Measurements from ENCODE around the gene CTNNA3.

Gene CTNNA3

DNA sequence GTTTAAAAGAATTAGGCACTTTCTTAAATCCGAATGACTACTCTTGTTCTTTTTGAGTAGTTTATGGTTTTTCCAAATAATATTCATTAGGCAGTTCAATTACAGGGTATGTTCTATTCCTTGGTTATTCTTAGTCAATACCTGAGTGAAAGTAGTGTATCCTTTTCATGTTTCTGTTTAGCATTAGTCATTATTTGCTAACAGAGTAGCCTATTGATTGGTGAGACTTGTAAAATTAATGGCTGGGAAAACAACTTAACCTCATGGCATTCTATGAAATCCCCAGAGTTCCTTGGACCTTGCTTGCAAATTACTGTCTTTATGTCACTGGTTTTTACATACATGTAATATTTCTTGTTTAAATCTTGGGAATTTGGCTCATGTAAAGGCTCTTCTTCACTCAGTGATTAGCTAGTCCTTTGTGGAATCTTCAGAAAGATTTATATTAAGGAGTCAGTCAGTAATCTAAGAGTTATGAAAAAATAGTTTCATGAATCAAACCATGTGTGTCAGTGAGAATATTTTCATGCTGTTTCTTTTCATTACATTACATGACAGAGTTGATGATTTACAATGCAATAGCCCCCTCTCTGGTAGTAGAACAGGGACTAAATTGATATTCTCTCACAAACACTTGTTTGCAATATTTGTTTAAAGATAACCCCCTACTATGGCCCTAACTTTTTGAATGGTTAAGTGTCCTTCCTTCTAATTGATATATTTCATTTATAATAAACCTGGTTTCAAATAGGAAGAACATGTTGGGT lies 851.6 kb downstream of the CTNNA3 start:
- H3K27ac Mint-ChIP-seq, result no peak overlapping the region
- H3K9me3 Mint-ChIP-seq, result peaks cover 0 to 4% of the 10 kb centered on the region in 2 donors
- no peak for DNase-seq
- no peak for ATAC-seq (replicated peaks)
- no peak overlapping the region for H3K4me3 Mint-ChIP-seq
- H3K4me1 Mint-ChIP-seq, result no peaks in the 10 kb centered on the region
- no peaks in the 10 kb centered on the region for H3K27me3 Mint-ChIP-seq
- no peaks in the 10 kb centered on the region for H3K36me3 Mint-ChIP-seq

DNA sequence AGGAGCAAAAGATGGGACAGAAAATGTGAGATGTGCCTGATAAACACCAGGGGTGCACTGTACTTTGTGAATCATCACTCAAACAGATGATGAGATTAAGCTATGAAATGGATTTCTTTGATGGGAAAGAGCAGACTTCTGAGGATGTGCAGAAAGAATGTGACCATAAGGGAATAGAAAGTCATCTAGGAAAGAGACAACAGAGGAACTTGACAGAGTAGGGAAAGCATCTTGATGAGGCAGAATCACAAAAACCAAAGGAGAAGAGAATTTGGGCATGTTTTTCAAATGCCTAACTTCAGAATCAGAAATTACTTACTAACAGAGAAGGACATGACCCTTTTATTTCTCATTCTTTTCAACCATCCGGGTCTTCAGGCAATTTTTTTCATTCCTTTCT lies 852.6 kb downstream of the CTNNA3 start:
- Mint-ChIP-seq H3K27me3 (no peaks in the 10 kb centered on the region), H3K36me3 (no peaks in the 10 kb centered on the region), H3K4me3 (no peak overlapping the region), H3K4me1 (no peaks in the 10 kb centered on the region), H3K27ac (no peak overlapping the region), H3K9me3 (peaks cover 0 to 4% of the 10 kb centered on the region in 2 donors)
- no peak for DNase-seq
- no peak for ATAC-seq (replicated peaks)

DNA sequence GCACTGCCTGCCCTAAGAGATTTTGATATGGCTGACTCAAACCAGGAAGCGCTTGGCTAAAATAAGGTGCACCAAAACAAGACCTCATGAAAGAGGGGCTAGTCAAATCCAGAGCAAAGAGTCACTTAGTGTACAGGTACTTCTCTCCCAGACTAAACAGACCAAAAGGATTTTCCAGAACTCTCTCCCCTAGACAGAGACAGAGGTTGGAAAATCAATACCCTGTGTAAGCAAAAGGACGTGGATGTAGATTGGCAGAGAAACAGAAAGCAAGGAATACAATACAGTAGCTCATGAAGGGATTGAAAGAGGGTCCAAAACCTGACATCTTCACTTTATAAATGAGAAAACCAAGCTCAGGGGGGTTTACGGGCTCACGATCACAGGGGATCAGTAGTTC lies 853.1 kb downstream of the CTNNA3 start:
- no peak for DNase-seq
- H3K27ac Mint-ChIP-seq, result no peak overlapping the region
- no peak overlapping the region for H3K4me3 Mint-ChIP-seq
- peaks cover 0 to 4% of the 10 kb centered on the region in 2 donors for H3K9me3 Mint-ChIP-seq
- no peaks in the 10 kb centered on the region for H3K36me3 Mint-ChIP-seq
- ATAC-seq (replicated peaks), result no peak
- no peaks in the 10 kb centered on the region for H3K27me3 Mint-ChIP-seq
- no peaks in the 10 kb centered on the region for H3K4me1 Mint-ChIP-seq

- Mint-ChIP-seq H3K4me3 (no peak overlapping the region), H3K36me3 (no peaks in the 10 kb centered on the region), H3K4me1 (no peaks in the 10 kb centered on the region), H3K27ac (no peak overlapping the region), H3K9me3 (peaks cover 1 to 4% of the 10 kb centered on the region in 2 donors), H3K27me3 (no peaks in the 10 kb centered on the region)
- DNase-seq (no peak), ATAC-seq (replicated peaks) (no peak)
Measured at GRCh38 chr10:66842371-66842770, 853.6 kb downstream of the CTNNA3 start.

DNA sequence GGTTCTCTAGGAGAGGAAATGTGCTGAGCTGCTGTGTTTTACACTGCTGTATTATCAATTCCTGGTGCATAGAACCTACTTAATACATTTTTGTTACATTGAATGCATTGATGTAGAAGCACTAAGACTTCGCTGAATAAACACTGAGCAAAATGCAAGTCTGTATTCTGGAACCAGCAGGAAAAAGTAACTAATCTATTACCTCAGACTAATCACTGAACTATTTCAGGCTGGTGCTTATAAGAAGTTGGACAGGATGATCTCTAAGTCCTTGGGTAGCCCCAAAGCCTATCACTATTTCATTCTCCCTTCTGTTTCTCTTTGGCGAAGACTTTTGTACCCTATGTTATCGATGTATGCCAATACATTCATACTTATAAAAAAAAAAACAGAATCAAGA lies 857.3 kb downstream of the CTNNA3 start:
- no peak overlapping the region for H3K27ac Mint-ChIP-seq
- H3K36me3 Mint-ChIP-seq, result no peaks in the 10 kb centered on the region
- DNase-seq (no peak), ATAC-seq (replicated peaks) (no peak)
- no peaks in the 10 kb centered on the region for H3K27me3 Mint-ChIP-seq
- peaks cover 1 to 4% of the 10 kb centered on the region in 2 donors for H3K9me3 Mint-ChIP-seq
- H3K4me3 Mint-ChIP-seq, result no peak overlapping the region
- no peaks in the 10 kb centered on the region for H3K4me1 Mint-ChIP-seq

DNA sequence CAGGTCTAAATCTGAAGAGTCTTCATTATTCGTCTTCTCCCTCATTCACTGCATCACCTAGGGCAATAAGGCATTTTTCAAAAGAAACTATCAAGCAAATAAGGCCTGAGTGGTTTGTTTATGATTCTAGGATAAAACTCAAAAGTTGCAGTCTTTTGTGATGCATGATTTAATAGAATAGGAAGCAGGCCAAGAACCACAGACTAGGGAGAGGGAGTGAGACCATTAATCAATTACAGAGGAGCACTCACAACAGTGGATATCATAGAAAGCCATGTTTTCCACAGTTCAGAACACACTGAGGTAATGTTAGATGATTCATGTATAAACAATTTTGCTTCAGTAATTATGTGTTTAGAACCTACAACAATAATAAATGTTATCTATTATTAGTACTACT lies 858.0 kb downstream of the CTNNA3 start:
- no peak for ATAC-seq (replicated peaks)
- Mint-ChIP-seq H3K27me3 (no peaks in the 10 kb centered on the region), H3K27ac (no peak overlapping the region), H3K4me3 (no peak overlapping the region), H3K4me1 (no peaks in the 10 kb centered on the region), H3K36me3 (no peaks in the 10 kb centered on the region), H3K9me3 (peaks cover 1 to 4% of the 10 kb centered on the region in 2 donors)
- DNase-seq, result no peak

GRCh38 chr10:66837335-66837734 lies 858.7 kb downstream of the CTNNA3 start:
- Mint-ChIP-seq H3K27ac (no peak overlapping the region), H3K36me3 (no peaks in the 10 kb centered on the region), H3K4me3 (no peak overlapping the region), H3K9me3 (peaks cover 1 to 4% of the 10 kb centered on the region in 2 donors), H3K4me1 (no peaks in the 10 kb centered on the region), H3K27me3 (no peaks in the 10 kb centered on the region)
- no peak for ATAC-seq (replicated peaks)
- no peak for DNase-seq

GRCh38 chr10:66836771-66837170 lies 859.2 kb downstream of the CTNNA3 start:
- Mint-ChIP-seq H3K9me3 (peaks cover 0 to 1% of the 10 kb centered on the region in 2 donors), H3K4me1 (no peaks in the 10 kb centered on the region), H3K36me3 (no peaks in the 10 kb centered on the region), H3K27ac (no peak overlapping the region), H3K4me3 (no peak overlapping the region), H3K27me3 (no peaks in the 10 kb centered on the region)
- no peak for DNase-seq
- no peak for ATAC-seq (replicated peaks)

DNA sequence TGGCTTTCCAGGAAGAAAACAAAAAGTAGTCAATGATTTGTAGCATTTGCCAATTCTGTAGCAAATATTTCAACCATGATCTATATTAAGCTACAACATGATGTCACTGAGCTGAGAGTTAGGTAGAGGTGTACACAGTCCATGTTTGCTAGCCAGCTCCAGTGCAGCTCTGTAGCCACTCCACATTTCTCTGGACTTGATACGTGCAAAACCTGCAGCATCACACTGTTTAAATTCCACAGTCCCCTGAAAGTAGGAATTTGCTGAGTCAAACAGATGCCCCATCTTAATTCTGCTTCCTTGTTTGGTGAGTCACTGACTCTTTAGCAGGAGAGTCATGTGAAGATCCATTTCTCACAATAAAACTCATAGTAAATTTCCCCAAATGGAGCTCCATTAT lies 859.9 kb downstream of the CTNNA3 start:
- no peak overlapping the region for H3K27ac Mint-ChIP-seq

DNA sequence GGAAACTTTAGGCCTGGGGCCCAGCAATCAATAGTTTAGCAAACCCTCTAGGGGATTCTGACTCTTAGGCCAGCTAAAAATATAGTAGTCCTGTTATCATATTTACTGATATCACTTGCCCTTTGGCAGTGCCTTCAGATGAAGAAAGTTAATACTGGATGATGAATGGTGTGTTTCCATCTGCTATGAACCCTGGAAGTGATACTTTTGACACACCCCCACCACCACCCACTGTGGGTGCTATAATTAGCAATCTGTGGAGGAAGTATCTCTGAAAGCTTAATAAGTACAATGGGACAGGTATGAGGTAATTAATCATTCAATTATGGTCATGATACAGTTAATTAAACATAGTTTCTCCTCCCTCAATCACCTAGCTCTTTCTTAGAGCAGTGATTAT lies 860.6 kb downstream of the CTNNA3 start:
- Mint-ChIP-seq H3K36me3 (no peaks in the 10 kb centered on the region), H3K4me1 (no peaks in the 10 kb centered on the region), H3K27me3 (no peaks in the 10 kb centered on the region), H3K27ac (no peak overlapping the region), H3K4me3 (no peak overlapping the region), H3K9me3 (peaks cover 0 to 3% of the 10 kb centered on the region in 2 donors)
- ATAC-seq (replicated peaks) (no peak), DNase-seq (no peak)

More for the DNA sequence above, 859.9 kb downstream of the CTNNA3 start:
- ATAC-seq (replicated peaks), result no peak
- DNase-seq, result no peak
- Mint-ChIP-seq H3K4me3 (no peak overlapping the region), H3K9me3 (peaks cover 0 to 1% of the 10 kb centered on the region in 2 donors), H3K4me1 (no peaks in the 10 kb centered on the region), H3K27me3 (no peaks in the 10 kb centered on the region), H3K36me3 (no peaks in the 10 kb centered on the region)

GRCh38 chr10:66834802-66835201 lies 861.2 kb downstream of the CTNNA3 start:
- Mint-ChIP-seq H3K9me3 (peaks cover 0 to 3% of the 10 kb centered on the region in 2 donors), H3K4me3 (no peak overlapping the region), H3K36me3 (no peaks in the 10 kb centered on the region), H3K27ac (no peak overlapping the region), H3K27me3 (no peaks in the 10 kb centered on the region), H3K4me1 (no peaks in the 10 kb centered on the region)
- DNase-seq (no peak), ATAC-seq (replicated peaks) (no peak)

GRCh38 chr10:66833861-66834260 lies 862.1 kb downstream of the CTNNA3 start:
- H3K4me3 Mint-ChIP-seq, result no peak overlapping the region
- no peaks in the 10 kb centered on the region for H3K36me3 Mint-ChIP-seq
- H3K27me3 Mint-ChIP-seq, result no peaks in the 10 kb centered on the region
- no peak overlapping the region for H3K27ac Mint-ChIP-seq
- peaks cover 0 to 3% of the 10 kb centered on the region in 2 donors for H3K9me3 Mint-ChIP-seq
- DNase-seq (no peak), ATAC-seq (replicated peaks) (no peak)
- H3K4me1 Mint-ChIP-seq, result no peaks in the 10 kb centered on the region

DNA sequence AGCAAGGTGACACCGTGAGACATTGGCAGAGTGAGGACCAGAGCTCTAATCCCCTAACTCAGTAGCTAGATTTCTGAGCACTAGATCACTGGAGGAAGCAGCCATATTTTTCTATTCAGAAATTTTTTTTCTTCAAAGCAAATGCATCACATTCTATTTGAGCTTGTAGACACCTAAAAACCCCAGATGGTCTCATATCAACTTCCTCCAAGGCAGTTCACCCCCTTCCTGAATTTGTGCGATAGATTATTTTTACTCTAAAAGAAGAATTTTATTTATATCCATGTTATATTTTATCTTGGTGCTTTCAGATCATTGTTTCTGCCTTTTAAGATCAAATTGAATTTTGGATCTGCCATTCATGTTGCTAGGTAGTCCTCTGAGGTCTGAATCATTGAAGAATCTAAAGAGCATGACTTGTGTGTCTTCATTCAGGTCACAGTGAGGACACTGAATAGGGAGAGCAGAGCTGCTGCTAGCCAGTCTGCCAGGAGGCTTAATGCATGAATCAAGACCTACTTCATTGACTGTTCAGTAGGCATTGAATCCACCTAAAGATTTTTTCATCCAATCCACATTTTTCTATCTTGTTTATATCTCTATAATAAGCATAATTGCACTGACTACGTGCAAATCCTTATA lies 863.1 kb downstream of the CTNNA3 start:
- H3K9me3 Mint-ChIP-seq, result peaks cover 0 to 3% of the 10 kb centered on the region in 2 donors
- no peak overlapping the region for H3K27ac Mint-ChIP-seq
- H3K4me3 Mint-ChIP-seq, result no peak overlapping the region
- H3K36me3 Mint-ChIP-seq, result no peaks in the 10 kb centered on the region
- H3K27me3 Mint-ChIP-seq, result no peaks in the 10 kb centered on the region
- no peak for DNase-seq
- H3K4me1 Mint-ChIP-seq, result no peaks in the 10 kb centered on the region
- no peak for ATAC-seq (replicated peaks)

DNA sequence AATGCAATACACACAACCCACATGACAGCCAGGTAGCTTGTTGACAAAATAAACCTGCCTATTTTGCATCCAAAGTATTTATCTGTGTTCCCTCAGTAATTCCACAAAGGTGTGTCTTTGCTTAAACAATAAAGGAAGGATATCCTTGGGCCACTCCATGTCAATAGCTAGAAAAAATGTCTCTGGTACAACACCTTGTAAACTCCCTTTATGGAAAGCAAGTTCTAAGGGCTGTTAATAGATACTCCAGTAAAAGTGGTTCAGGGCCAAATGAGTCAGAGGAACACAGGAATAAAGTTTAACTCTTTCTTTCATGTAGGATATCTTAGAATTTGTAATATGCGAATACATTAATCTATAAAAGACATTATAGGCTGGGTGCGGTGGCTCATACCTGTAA lies 867.0 kb downstream of the CTNNA3 start:
- no peak for DNase-seq
- Mint-ChIP-seq H3K27ac (no peak overlapping the region), H3K4me3 (no peak overlapping the region), H3K9me3 (peaks cover 0 to 1% of the 10 kb centered on the region in 2 donors), H3K27me3 (no peaks in the 10 kb centered on the region), H3K36me3 (no peaks in the 10 kb centered on the region), H3K4me1 (no peaks in the 10 kb centered on the region)
- ATAC-seq (replicated peaks), result no peak

DNA sequence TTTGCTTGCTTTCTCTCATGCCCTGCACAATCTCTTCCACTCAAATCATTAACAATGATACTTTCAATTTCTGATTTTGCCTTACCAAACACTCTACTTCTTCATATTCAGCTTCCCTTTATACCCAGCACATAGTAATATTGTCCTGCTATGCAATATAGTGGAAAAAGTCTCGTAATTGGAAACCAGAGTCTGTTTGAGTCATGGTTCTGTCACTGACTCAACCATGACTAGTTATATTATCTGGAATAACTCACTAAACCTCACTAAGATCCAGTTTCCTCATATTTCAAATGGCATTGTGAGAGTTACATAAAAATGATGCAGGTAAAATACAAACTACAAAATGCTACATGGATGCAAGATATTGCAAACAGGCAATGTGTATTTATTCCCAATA lies 868.6 kb downstream of the CTNNA3 start:
- Mint-ChIP-seq H3K4me3 (no peak overlapping the region), H3K27me3 (no peaks in the 10 kb centered on the region), H3K4me1 (no peaks in the 10 kb centered on the region), H3K9me3 (peaks cover 0 to 1% of the 10 kb centered on the region in 2 donors), H3K27ac (no peak overlapping the region), H3K36me3 (no peaks in the 10 kb centered on the region)
- no peak for DNase-seq
- ATAC-seq (replicated peaks), result no peak

Measured in stimulated activated naive B cell treated with anti-CD40 and anti-IgM and Interleukin-4, amounts not matched to agents 10 μg/mL and 1 μg/mL and 100 μg/mL, for 72 hours (primary cell).